ENCODE results near the gene CLEC20A.

- no peak for TF ChIP-seq CTCF (IDR thresholded peaks at IDR 0.05; ENCODE audit: poor library complexity)
- no peak for TF ChIP-seq EZH2phosphoT487 (IDR thresholded peaks at IDR 0.05; ENCODE audit: low read depth, severe bottlenecking, unreplicated experiment)
Observed at GRCh38 chr1:178493301-178493741, 3.4 kb downstream of the CLEC20A start.

Measured in hepatocyte (in vitro differentiated cells).